T1000 (cell line): ENCODE measurements around the gene HOXA4.

Experiments
- DNase-seq: peaks from one replicate; lab custom pipeline; 2025; ENCODE audit warnings: mixed read lengths; lab: John Stamatoyannopoulos, UW

HOXA4 gene

DNA sequence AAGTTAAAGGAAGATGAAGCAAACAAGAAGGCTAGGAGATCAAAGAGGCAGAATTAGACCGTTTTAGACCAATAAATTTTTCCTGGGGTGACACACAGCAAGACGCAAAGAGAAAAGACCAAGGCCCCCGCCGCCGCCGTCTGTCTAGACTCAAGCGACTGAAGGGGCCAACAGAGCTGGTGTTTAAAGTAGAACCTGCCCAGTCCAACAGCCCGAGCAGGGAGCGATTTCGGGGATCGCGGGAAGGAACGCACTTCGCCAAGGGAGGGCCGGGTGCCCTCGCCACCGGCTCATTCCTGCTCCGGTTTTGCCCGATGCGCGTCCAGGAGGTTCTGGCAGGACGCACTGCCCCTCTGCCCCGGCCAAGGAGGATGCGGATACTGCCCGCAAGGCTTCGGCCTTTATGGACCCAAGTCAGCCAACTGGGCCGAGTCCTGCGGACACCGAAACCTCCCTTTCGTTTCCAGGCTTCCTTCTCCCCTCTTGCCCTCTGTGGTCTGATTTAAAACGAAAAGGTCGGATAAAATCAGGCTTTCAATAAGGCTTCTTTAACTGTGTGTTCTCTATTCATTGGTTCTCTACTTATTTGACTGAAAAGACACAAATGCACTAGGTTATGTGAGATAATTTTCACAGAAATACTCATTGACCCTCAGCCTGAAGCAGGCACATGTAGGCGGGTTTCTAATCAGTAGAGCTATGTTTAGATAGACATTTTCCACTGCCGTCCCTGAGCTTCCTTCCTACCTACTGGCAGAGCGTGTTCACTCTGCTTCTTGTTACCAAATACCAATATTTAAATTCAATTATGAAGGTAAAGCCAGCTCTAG lies 28.1 kb upstream of the HOXA4 start:
- no peak for DNase-seq

DNA sequence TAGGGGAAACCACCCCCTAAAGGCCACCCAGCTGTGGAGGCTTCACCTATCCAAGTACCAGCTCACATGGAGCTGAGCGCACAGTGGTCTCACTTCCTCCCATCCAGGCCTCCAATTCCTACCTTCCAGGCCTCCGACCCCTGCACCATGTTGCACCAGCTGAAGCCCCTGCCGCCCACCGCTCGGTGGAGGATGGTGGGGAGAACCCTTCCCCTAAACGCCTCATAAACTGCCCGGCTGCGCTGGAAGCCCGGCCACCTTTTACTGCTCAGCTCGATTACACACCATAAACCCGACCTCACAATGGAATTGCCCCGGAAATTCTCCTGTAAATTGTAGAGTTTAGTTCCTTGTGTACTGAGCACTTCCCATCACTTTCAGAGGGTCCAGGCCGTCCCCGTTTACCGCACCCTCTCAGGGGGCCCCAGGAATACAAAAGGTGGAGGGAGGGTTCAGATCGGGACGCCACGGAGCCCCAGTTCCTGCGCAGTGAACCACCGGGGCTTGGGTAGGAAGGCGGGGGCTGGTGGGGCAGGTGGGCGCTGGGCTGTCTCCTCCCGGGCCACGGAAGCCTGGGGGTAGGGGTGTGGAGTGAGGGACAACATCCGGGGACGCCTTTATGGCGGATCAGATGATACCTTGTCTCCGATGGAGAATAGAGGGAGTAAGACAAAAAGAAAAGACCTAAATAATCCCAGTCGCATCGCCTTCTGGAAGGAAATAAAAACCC lies 27.3 kb upstream of the HOXA4 start:
- no peak for DNase-seq

DNA sequence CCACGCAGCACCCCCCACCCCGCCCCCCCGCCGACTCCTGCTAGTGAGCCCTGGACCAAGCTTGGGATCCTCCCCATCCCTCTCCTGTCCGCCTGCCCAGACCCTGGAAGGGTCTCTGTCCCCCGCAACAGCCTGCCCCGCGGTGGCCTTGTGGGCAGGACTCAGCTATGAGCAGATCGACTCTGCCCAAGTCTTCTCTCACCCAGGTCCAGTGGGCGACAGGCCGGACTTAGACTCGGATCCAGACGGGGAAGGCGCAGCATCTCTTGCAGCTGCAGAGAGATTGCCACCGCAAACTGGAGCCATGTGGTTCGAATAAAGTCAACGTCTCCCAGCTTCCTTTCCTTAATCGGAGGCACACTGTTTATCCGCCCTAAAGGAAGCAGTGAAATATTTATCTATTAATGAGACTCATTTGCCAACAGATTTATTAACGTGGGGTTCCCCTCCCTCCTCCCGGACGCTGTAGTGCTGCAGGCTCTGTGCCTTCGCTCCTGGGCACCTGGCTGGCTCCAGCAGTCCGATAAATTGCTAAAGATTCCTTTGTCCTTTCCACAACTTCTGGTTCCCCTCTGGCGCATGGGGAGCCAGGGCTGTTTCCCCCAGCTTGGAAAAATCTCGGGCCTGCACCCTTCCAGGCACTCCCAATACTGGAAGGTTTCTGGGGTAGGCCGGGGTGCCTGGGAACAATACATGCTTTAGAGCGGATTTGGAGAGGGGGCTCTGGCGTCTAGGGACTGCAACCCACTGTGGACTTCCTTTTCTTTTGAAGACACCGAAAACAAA lies 26.6 kb upstream of the HOXA4 start:
- no peak for DNase-seq

DNA sequence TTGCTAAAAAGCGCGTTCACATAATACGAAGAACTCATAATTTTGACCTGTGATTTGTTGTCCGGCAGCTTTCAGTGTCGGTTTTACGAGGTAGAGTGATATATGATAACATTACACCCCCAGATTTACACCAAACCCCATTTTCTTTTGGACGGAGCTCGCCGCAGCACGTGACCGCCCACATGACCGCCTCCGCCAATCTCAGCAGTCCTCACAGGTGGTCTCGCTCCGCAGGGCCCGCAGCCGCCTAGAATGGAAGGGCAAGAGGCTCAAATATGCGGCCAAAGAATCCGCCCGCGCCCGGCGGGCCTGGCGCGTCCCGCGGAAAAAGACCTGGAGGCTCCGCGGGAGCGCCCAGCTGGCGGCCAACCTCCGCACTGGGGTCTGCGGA lies 25.9 kb upstream of the HOXA4 start, which contains the start of gene HOXA7:
TSS of gene HOXA7 (minus strand) at position 168 of the 391 bp plus-strand sequence. CDS start at position 38, 130 bp downstream.
- peak; percentile 35 for DNase-seq

DNA sequence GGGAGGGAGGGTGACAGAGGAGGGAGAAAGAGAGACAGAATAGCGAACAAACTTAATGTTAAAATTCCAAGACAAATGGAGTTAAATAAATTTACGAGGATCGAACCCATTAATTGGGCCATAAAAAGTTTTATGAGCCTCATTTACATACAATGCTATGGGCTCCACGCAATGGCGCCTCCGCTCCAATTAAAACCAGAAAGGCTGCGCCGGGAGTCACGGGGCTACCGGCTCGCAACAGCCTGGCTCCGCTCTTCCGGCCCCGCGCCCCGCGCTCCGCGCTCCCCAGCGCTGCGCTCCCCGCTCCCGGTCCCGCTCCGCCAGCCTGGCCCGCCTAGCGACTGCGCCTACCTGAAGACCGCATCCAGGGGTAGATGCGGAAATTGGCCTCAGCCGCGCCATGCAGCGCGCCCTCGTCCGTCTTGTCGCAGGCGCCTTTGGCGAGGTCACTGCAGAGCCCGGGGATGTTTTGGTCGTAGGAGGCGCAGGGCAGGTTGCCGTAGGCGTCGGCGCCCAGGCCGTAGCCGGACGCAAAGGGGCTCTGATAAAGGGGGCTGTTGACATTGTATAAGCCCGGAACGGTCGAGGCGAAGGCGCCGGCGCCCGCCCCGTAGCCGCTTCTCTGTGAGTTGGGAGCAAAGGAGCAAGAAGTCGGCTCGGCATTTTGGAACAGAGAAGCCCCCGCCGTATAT lies 25.4 kb upstream of the HOXA4 start:
- peak; percentile 32 for DNase-seq

DNA sequence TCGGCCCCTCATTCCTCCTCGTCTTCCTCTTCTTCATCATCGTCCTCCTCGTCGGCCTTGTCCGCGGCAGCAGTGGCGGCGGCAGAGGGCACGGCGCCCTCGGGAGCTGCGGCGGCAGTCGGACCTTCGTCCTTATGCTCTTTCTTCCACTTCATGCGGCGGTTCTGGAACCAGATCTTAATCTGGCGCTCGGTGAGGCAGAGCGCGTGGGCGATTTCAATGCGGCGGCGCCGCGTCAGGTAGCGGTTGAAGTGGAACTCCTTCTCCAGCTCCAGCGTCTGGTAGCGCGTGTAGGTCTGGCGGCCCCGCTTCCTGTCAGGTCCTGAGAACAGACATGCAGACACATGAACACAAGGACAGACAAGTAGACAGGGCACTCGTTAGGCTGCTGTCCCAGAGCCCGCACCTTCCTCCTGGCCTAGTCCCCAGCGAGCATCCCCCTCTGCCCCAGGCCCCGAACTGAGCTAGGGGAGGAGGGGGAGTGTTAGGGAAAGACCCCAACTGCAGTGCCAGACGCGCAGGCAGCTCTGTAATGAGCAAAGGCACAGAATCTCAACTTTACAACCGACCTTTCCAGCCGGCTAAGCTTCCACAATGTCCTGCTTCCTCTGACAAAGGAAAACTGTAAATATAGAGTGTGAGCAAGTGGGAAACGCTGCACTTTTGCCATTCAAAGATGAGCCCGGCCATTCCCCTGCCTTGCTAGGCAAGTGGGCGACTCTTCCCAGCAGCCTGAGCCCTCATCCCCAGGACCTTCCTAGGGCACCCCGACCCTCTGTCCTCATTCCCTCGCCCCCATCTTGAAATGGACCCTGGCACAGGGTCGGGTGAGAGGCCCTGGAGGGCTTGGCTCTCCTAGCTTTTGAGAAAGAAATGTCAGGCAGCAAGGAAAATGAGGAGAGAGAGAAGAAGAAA lies 24.6 kb upstream of the HOXA4 start:
- no peak for DNase-seq

DNA sequence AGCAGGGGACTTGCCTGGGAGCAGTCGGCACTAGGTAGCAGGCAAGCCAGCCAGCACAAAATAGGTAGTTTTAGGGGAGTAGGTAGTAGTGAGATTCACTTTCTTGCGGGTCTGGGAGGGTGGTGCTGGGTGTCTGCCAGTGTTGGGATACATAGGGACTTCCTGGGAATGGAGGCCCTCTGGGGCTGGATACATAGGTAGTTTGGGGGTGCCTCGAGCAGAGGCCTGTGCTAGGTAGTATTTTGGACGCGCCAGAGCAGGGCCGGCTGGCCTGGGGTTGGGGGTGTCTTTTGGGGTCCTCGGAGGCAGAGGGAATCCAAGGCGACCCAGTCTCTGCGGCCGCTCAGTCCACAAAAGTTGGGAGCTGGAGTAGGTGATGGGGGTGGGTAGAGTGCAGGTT lies 23.8 kb upstream of the HOXA4 start:
- DNase-seq = no peak

DNA sequence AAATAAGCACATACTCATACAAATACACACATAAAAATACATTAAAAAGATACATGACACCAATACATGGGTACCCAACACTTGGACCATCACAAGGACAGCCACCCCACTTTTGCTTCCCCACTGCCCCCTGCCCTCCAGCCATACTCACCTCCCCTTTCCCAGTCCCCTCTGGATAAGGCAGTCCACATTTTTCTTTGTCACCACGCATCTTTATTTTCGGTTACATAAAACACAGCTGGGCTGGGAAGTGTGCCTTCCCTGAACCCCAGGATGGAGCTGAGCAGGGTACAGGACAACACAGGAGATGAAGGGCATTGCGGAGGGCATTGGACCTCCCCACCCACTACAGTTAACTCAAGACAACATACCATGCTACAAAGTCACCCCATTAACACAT lies 23.0 kb upstream of the HOXA4 start:
- DNase-seq = no peak

DNA sequence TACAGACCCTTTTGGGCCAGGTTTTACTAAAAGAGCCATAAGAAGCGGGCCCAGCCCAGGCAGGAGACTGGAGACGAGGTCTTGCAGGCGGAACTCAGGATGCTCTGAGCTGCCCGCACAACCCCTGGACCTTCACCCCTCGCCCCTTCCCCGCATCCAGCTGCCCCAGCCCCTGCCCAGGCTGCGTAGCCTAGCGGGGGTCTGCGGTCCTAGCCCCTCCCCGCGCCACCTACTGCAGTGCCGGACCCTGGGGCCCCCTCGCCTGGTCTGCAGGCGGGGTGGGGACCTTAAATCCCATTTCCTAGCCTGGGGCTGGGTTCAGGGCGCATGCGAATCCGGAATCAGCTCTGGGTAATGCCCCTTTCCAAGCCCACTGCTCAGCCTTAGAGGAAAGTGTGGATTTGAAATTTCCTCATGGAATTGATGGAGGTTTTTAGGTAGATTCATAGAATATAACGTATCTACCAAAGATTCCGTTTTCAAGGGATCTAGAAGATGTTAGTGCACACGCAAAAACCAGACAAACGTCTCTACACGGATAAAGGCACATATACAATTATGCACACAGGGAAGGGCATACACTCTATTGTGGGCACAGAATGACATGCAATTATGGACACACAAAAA lies 22.4 kb upstream of the HOXA4 start:
- no peak for DNase-seq

DNA sequence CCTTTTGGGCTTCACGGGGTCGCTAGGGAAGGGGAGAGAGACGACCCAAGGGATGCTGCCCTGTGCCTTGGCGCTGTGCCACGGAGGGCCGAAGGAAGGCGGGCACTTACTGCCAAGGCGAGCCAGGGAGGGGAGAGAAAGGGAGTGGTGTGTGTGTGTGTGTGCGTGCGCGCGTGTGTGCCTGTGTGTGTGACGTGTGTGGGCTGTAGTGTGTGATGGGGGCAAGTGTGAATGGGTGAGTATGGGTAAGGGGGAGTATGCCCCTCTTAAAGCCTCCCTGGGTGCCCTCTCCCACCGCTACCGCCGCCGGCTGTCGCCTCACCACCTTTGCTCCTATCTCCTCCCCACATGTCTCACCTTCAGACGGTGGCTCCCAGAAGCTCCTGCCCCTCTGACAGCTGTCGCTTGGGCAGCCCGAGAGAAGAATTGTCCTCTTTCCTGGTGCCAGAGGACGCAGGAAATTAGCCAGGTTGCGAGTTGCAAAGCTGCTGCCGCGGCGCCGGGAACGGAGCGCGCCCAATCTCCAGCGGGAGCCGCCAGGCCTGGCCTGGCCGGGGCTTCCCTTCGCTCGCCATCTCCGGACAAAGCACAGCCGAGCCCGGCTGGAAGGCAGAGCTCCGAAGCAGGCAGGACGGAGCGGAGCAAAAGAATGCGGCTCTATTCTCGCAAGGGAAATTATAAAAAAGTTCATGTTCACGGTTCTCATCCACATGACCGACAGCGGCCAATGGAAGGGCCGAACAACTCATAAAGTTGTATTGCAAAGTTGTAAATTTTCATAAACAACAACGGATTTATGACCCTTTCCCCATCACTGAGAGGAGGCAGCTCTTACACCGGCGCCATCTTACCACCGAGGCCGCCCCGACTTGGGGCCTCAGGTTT lies 21.6 kb upstream of the HOXA4 start, which contains the start of gene HOXA3:
TSS of gene HOXA3 (minus strand) at position 653 of the 885 bp plus-strand sequence. CDS start 41,943 bp downstream, outside the sequence.
- DNase-seq = no peak

DNA sequence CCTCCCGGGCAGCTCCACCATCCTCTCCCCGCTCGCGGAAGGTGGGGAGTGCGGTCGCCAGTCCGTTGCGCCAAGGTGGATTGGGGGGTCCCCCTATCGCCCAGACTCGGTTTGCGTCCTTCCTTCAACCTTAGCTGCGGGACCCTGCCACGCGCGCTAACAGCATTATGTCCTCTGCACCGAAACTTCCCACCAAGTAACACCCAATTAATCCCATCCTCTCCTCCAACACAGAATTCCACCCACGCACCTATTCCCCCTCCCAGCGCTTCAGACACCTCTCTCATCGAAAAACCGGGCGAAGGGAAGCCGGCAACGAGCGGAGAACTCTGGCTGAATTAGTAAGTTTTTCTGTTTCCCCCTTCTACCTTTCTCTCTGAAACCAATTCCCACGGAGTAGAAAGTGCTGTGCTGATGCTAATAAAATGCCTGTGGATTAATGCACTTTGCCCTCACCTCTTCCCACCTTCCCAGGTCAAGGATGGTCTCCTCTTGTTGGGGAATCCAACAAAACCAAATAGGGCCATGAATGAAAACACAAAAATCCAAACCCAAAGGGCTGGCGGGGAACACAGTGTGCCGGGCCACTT lies 20.9 kb upstream of the HOXA4 start:
- no peak for DNase-seq

DNA sequence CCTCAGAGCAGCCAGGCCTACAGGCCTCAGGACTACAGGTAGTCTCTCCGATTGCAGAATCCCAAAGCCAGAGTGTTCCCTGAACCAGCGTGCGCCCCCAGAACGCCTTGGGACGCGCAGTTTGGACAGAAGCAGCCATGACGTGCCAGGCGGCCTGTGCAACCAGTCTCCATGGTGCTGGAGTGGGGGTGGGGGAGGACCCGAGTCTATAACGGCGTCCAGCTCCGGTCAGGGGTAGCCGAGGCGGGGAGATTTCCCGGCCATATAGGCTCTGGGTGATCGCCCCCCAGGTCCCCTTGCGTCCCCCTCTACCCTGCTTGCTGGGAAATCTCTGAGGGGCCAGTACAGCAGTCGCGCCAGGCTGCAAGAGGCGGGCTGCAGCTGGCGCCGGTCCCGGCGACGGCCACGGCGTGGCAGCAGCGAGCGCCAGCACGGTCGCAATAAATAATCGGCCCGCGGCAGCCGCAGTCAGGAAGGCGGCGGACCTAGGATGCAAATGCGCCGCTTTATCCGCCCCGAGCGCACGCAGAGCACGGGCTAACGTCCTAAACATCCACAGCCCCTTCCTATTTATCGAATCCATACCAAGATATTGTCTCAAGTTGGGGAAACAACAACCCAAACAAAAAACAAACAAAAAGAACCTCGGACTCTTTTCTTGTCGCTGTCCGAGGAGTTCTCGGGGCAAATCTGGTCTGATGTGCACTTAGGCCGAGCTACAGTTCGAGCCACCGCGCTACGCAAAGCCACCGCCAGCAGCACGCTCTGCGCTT lies 20.2 kb upstream of the HOXA4 start:
- DNase-seq = peak; percentile 56

DNA sequence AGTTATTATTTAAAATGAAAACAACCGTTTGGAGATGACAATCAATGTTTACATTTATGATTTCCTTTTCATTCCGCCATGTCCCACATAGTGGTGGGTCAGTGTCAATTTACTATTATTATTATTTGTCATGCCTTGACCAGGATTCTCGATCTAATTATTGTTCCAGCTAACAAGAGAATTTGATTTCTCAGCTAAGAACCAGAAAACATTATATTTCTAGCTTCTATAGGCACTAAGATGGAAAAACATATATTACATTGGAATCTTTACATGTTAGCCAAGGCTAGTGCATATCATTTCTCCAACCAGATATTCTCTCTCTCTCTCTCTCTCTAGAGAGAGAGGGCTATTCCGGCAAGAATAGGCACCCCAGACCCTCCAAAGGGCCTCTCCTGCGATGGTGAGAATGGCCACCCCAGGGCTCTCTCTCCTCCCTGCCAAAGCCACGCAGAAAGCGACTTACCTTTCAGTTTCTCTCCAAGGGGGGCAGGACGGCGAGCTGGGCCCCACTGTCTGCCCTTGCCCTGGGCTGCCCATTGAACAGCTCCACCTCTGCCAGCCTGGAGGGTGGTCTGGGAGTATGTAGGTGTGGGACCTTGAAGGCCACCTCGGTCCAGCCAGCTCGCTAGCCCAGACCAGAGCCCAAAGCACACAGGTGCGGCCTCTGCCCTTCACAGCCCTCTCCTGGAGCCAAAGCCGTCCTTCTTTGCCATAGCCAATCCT lies 19.4 kb upstream of the HOXA4 start:
- DNase-seq = no peak

DNA sequence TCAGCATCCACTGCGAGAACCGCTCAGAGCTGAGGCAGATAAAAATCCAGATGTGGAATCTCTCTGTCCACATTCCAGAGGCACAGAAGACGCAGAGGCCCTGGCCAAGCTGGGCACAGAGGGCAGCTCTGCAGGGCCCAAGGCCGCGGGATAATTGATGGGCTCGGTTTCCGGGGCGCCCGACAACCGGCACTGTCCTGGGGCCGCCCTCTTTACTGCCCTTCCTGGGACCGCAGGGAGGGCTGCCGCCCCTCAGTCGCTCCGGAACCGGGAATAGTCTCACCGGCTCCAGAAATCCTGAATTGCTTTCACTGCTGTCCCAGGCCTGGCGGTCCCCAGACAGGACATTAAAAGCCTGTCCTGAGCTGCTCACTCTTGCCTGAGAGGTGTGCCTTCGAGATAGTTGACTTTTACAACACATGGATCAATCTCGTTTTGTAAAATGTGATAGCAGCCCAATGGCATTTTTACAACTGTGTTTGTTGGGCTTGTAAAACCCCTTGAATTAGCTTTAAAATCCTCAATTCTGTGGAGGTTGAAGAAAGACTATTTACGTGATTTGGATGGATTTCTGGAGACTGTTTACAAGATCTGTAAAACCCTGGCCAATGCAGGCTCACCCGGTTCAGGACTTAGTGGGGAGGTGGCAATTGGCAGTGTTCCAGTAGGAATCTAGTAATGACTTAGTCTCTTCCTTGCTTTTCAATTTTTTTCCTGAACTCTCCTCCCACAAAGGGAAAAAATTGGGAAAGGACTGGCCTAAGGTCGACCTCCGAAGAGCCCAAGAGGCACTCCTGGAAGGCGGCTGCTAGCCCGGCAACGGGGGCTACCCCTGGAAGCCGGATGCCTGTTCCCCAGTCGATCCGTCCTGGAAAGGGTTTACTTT lies 18.4 kb upstream of the HOXA4 start:
- no peak for DNase-seq

DNA sequence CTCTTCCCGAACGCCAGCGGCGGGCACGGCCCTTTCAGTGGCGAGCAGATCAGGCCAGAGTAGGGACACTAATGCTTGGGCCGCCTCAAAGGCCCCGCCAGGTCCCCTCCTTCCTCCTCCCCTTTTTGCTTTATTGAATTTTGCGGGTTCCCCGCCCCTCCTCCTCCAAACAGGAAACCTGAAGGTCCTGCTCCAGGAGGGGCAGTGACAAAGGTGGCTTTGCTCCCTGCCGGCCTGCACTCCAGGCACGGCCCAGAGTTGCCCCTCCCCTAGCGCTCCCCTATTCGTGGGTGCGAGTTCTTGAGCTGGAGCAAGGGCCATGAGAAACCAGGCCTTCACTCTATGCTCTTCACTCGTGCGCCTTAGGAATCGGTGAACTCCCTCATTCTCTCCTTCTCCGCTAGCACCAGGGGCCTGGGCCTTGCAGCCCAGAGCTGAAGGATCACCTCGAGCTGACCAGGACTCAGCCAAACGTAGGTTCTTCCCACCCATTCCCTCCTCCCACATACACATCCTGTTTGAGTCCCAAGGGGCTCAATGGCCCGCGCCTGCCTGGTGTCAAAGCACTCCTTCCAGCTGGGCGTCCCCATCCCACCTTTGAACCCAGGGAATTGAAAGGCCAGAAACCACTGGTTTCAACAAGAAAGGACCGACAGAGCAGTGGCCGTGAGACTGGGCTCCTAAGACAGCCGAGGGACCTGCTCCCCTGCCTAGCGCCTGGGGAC lies 17.6 kb upstream of the HOXA4 start:
- no peak for DNase-seq
